D721Med (cell line): ENCODE results near the gene DPF3.

Experiments used
- DNase-seq: peaks from one replicate; pipeline ENCODE4 v3.0.0; 2011; ENCODE audit warnings: low spot score; ENCODE audit not compliant: insufficient read length
- FAIRE-seq: peaks from 2 replicates; lab custom pipeline; 2011; peaks lifted over from hg19 to GRCh38; lab: Jason Lieb, UNC
- CTCF ChIP-seq: IDR thresholded peaks from 2 replicates; pipeline ENCODE4 v1.5.1; 2012; ENCODE audit warnings: mild to moderate bottlenecking, control low read depth; ENCODE audit not compliant: insufficient read depth; ENCODE audit errors: missing control alignments

Gene DPF3

GRCh38 chr14:72904840-72905561 is 11.1 kb upstream of the DPF3 start:
- peak; percentile 99 for TF ChIP-seq CTCF

GRCh38 chr14:72904218-72904617 is 10.3 kb upstream of the DPF3 start:
- no peak for FAIRE-seq
- TF ChIP-seq CTCF = no peak
- DNase-seq = no peak

More at GRCh38 chr14:72904840-72905561, 11.1 kb upstream of the DPF3 start:
- FAIRE-seq = peak; percentile 55
- DNase-seq = no peak

GRCh38 chr14:72903716-72904115 is 9.8 kb upstream of the DPF3 start:
- DNase-seq (no peak), FAIRE-seq (no peak)
- no peak for TF ChIP-seq CTCF

- no peak for TF ChIP-seq CTCF
- no peak for DNase-seq
- no peak for FAIRE-seq
Observed at GRCh38 chr14:72902801-72903530, 9.1 kb upstream of the DPF3 start.

GRCh38 chr14:72901361-72901760 is 7.5 kb upstream of the DPF3 start:
- FAIRE-seq (no peak), DNase-seq (no peak)
- TF ChIP-seq CTCF = no peak

- DNase-seq (no peak), FAIRE-seq (no peak)
- TF ChIP-seq CTCF = no peak
Observed at GRCh38 chr14:72898448-72898847, 4.5 kb upstream of the DPF3 start.
